Measurements from ENCODE around the gene PLCB1. TPM values are rescaled to one million over a fixed set of nuclear protein-coding genes. Genes with fewer than 3 reads are reported as not detected.

Gene PLCB1
- polyA plus RNA-seq, 1 donor (not counting 4 experiments of a cell fraction or from before 2014, with no cell fraction given) = 0.37 TPM

DNA sequence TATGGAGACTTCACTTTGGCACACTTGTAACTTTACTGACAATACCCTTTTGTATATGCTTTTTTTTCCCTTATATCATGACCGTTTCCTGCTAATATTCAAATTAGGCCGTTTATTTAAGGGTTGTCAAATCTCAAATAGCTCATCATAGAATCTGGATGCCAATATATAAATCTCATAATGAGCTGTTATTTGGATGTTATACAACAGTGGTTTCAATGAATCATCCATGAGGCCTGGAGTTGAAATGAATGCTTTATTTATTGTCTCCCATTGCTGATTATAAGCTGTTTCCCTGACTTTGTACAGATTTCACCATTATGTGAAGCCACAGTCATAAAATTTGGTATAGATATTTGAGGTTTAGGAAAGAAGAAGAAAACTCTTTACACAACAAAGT, 256.1 kb downstream of the PLCB1 start:
- DNase-seq (ENCODE audit: low read depth, low spot score) (no peak), FAIRE-seq (no peak)
- no peaks in the 10 kb centered on the region for H4K20me1 ChIP-seq (ENCODE audit: control insufficient read depth, extremely low read depth, insufficient read depth, low read length)
- dilution Hi-C loops (cut with MboI; ENCODE audit: extremely low pct_ligation_motif_present, low sequenced_read_pairs) = no loop called here
- no peaks in the 10 kb centered on the region for H3K79me2 ChIP-seq (ENCODE audit: control insufficient read depth, insufficient read depth, low read length)
- H3K9me3 ChIP-seq (ENCODE audit: control insufficient read depth, low read depth, low read length) = no peaks in the 10 kb centered on the region
- H3K4me1 ChIP-seq (ENCODE audit: control insufficient read depth, extremely low read depth, insufficient read depth, low read length) = no peaks in the 10 kb centered on the region
- no peaks in the 10 kb centered on the region for H3K36me3 ChIP-seq (ENCODE audit: control insufficient read depth in 2 of 2, extremely low read depth in 1 of 2, insufficient read depth in 2 of 2, low read length in 2 of 2)
- no peak overlapping the region for H3K27ac ChIP-seq (ENCODE audit: control insufficient read depth, insufficient read depth, low read length)
- no peak overlapping the region for H3K4me3 ChIP-seq (ENCODE audit: control insufficient read depth in 2 of 3, extremely low read depth in 1 of 3, insufficient read depth in 2 of 3, low read depth in 1 of 3, low read length in 3 of 3)
- no peaks in the 10 kb centered on the region for H3K27me3 ChIP-seq (ENCODE audit: control insufficient read depth, extremely low read depth, insufficient read depth, low read length)
- H3K9me1 ChIP-seq (ENCODE audit: control insufficient read depth, extremely low read depth, insufficient read depth, low read length) = no peaks in the 10 kb centered on the region
- TF ChIP-seq EZH2 (IDR thresholded peaks at IDR 0.05; ENCODE audit: low read length) = no peak
- TF ChIP-seq, protein P1, sequence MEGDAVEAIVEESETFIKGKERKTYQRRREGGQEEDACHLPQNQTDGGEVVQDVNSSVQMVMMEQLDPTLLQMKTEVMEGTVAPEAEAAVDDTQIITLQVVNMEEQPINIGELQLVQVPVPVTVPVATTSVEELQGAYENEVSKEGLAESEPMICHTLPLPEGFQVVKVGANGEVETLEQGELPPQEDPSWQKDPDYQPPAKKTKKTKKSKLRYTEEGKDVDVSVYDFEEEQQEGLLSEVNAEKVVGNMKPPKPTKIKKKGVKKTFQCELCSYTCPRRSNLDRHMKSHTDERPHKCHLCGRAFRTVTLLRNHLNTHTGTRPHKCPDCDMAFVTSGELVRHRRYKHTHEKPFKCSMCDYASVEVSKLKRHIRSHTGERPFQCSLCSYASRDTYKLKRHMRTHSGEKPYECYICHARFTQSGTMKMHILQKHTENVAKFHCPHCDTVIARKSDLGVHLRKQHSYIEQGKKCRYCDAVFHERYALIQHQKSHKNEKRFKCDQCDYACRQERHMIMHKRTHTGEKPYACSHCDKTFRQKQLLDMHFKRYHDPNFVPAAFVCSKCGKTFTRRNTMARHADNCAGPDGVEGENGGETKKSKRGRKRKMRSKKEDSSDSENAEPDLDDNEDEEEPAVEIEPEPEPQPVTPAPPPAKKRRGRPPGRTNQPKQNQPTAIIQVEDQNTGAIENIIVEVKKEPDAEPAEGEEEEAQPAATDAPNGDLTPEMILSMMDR (optimal IDR thresholded peaks at IDR 0.05 in 1 of 3, IDR thresholded peaks at IDR 0.05 in 1 of 3, conservative IDR thresholded peaks at IDR 0.05 in 1 of 3; ENCODE audit: extremely low read depth in 1 of 3, insufficient read depth in 2 of 3, low read length in 3 of 3) = no peak
- H2AFZ ChIP-seq (ENCODE audit: control insufficient read depth, low read length) = no peak overlapping the region
- H3K4me2 ChIP-seq (ENCODE audit: control insufficient read depth, extremely low read depth, insufficient read depth, low read depth, low read length) = no peak overlapping the region
- no peak overlapping the region for H3K9ac ChIP-seq (ENCODE audit: control insufficient read depth, extremely low read depth, insufficient read depth, low read length)

DNA sequence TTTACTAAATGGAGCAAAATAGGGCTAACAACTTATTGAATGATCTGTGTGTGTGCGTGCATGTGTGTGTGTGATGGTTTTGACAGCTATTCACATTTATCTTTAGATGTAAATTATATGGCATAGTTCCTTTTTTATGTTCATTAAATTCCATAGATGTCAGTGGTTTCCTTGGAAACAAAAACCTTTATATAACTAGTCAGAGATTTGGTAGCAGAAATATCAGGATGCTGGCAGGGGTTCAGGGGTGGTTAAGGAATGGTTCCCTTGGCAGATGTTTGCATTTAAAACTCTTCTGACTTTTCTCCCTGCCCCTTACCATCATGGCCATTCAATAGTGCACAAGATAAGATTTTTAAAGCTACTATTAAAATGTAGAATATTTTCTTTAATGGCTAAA, 256.6 kb downstream of the PLCB1 start:
- H3K9me3 ChIP-seq (ENCODE audit: control insufficient read depth, low read depth, low read length) = no peaks in the 10 kb centered on the region
- DNase-seq (ENCODE audit: low read depth, low spot score) (no peak), FAIRE-seq (no peak)
- no peaks in the 10 kb centered on the region for H3K27me3 ChIP-seq (ENCODE audit: control insufficient read depth, extremely low read depth, insufficient read depth, low read length)
- no peaks in the 10 kb centered on the region for H4K20me1 ChIP-seq (ENCODE audit: control insufficient read depth, extremely low read depth, insufficient read depth, low read length)
- H3K79me2 ChIP-seq (ENCODE audit: control insufficient read depth, insufficient read depth, low read length) = no peaks in the 10 kb centered on the region
- no peak overlapping the region for H3K4me3 ChIP-seq (ENCODE audit: control insufficient read depth in 2 of 3, extremely low read depth in 1 of 3, insufficient read depth in 2 of 3, low read depth in 1 of 3, low read length in 3 of 3)
- no peak overlapping the region for H2AFZ ChIP-seq (ENCODE audit: control insufficient read depth, low read length)
- no peak overlapping the region for H3K27ac ChIP-seq (ENCODE audit: control insufficient read depth, insufficient read depth, low read length)
- TF ChIP-seq EZH2 (IDR thresholded peaks at IDR 0.05; ENCODE audit: low read length) = no peak
- TF ChIP-seq, protein P1 (optimal IDR thresholded peaks at IDR 0.05 in 1 of 3, IDR thresholded peaks at IDR 0.05 in 1 of 3, conservative IDR thresholded peaks at IDR 0.05 in 1 of 3; ENCODE audit: extremely low read depth in 1 of 3, insufficient read depth in 2 of 3, low read length in 3 of 3) = no peak
- no peaks in the 10 kb centered on the region for H3K36me3 ChIP-seq (ENCODE audit: control insufficient read depth in 2 of 2, extremely low read depth in 1 of 2, insufficient read depth in 2 of 2, low read length in 2 of 2)
- no peaks in the 10 kb centered on the region for H3K4me1 ChIP-seq (ENCODE audit: control insufficient read depth, extremely low read depth, insufficient read depth, low read length)
- H3K9ac ChIP-seq (ENCODE audit: control insufficient read depth, extremely low read depth, insufficient read depth, low read length) = no peak overlapping the region
- no peak overlapping the region for H3K4me2 ChIP-seq (ENCODE audit: control insufficient read depth, extremely low read depth, insufficient read depth, low read depth, low read length)
- H3K9me1 ChIP-seq (ENCODE audit: control insufficient read depth, extremely low read depth, insufficient read depth, low read length) = no peaks in the 10 kb centered on the region
- dilution Hi-C loops (cut with MboI; ENCODE audit: extremely low pct_ligation_motif_present, low sequenced_read_pairs) = no loop called here

Data from keratinocyte (primary cell).